ENCODE measurements around the gene TIGD3.

Gene TIGD3, protein sequence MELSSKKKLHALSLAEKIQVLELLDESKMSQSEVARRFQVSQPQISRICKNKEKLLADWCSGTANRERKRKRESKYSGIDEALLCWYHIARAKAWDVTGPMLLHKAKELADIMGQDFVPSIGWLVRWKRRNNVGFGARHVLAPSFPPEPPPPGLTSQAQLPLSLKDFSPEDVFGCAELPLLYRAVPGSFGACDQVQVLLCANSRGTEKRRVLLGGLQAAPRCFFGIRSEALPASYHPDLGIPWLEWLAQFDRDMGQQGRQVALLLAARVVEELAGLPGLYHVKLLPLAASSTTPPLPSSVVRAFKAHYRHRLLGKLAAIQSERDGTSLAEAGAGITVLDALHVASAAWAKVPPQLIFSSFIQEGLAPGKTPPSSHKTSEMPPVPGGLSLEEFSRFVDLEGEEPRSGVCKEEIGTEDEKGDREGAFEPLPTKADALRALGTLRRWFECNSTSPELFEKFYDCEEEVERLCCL

GRCh38 chr11:65354265-65355012, at the start of gene TIGD3:
Gene TIGD3 (plus strand): TSS chr11:65354751. CDS start chr11:65355809, 1,058 bp downstream.
- ATAC-seq (peak; percentile 97), DNase-seq (peak; percentile 96)
- Mint-ChIP-seq H3K4me3 (peak within 1 kb of the TSS; percentile 92 to 95), H3K27ac (peak within 1 kb of the TSS; percentile 1 to 92), H3K9me3 (no peaks in the 10 kb centered on the region), H3K4me1 (peaks cover 25% of the 10 kb centered on the region), H3K27me3 (peaks cover 6% of the 10 kb centered on the region)

DNA sequence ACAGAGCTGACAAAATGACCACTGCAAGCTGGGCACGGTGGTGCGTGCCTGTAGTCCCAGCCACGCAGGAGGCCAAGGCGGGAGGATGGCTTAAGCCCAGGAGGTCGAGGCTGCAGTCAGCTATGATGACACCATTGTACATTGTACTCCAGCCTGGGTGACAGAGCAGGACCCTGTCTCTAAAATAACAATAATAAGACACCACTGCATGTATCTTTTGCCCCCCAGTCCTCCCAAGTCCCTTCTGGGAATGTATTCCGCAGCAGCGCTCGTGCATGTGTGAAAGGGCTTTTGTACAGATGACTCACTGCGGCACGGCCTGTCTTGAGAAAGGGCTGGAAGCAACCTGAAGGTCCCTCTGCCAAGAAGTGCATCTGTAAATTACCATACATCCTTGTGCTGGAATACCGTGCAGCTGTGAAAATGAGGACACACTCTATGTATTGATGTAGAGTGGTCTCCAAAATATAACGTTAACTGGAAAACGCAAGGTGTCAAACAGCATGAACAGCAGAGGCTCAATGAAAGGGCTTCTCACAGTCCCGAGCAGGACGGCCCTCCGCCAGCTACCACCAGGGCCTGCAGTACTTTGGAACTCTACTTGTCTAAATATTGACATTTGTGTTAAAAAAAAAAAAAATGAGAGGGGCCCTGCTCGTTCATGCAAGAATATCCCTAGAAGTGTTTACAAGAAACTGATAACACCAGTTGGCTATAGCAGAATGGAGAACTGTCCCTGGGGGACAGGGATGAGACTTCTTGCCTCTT, 48.9 kb upstream of the TIGD3 start:
- H3K9me3 Mint-ChIP-seq = no peaks in the 10 kb centered on the region
- no peak for DNase-seq
- no peak overlapping the region for H3K4me3 Mint-ChIP-seq
- no peak overlapping the region for H3K27ac Mint-ChIP-seq
- no peak for ATAC-seq
- no peaks in the 10 kb centered on the region for H3K27me3 Mint-ChIP-seq
- H3K4me1 Mint-ChIP-seq = peaks cover 12% of the 10 kb centered on the region

GRCh38 chr11:65307298-65308229, 47.0 kb upstream of the TIGD3 start:
- Mint-ChIP-seq H3K4me1 (peaks cover 12% of the 10 kb centered on the region), H3K4me3 (no peak overlapping the region), H3K9me3 (no peaks in the 10 kb centered on the region), H3K27me3 (no peaks in the 10 kb centered on the region), H3K27ac (no peak overlapping the region)
- DNase-seq (no peak), ATAC-seq (no peak)

GRCh38 chr11:65308281-65308891, 46.2 kb upstream of the TIGD3 start:
- ATAC-seq = peak; percentile 31
- no peaks in the 10 kb centered on the region for H3K9me3 Mint-ChIP-seq
- H3K4me1 Mint-ChIP-seq = peaks cover 12% of the 10 kb centered on the region

DNA sequence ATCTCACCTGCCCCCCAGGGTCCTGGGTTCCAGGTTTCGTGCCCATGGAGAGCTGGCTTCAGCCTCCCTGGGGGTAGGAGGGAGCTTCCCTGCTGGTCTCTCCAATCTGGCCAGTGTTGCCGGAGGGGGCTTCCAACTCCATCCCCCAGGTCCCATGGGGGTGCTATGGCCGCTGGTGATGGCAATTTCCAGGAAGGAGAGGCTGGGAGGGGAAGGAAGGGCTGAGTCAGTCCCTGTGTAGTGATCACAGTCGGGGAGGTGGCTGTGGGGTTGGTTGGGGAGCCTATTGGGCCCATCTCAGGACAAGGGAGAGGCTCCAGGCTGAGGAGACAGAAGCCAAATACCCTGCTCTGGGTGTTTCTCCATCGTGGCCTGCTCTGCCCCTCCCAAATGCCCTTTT, 45.5 kb upstream of the TIGD3 start:
- no peak for DNase-seq
- peak overlapping the region in 1 of 2 donors; percentile 64 for H3K27ac Mint-ChIP-seq
- no peak for ATAC-seq
- no peaks in the 10 kb centered on the region for H3K9me3 Mint-ChIP-seq
- peaks cover 15% of the 10 kb centered on the region for H3K4me1 Mint-ChIP-seq
- H3K4me3 Mint-ChIP-seq = no peak overlapping the region
- H3K27me3 Mint-ChIP-seq = peaks cover 10% of the 10 kb centered on the region

More at GRCh38 chr11:65308281-65308891, 46.2 kb upstream of the TIGD3 start:
- DNase-seq = no peak
- peaks cover 3% of the 10 kb centered on the region for H3K27me3 Mint-ChIP-seq
- H3K27ac Mint-ChIP-seq = no peak overlapping the region
- H3K4me3 Mint-ChIP-seq = no peak overlapping the region

DNA sequence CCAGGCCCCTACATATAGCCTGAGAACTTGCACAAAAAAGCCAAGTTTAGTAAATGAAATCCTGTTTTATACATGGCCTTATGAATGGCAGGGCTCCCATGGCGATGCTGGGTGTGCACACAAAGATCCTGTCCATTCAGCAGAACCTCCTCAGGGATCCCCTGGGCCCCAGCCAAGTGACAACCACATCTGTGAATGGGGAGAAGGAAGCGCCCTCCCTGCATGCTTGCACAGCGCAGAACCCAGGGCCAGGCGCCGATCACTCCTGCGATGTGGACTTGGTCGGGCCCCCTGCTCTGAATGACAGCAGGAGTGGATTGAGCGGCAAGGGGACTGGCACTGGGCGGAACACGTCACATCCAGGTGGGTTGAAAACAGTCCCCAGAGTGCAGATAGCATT, 44.3 kb upstream of the TIGD3 start:
- ATAC-seq (no peak), DNase-seq (no peak)
- Mint-ChIP-seq H3K4me1 (peaks cover 20% of the 10 kb centered on the region), H3K9me3 (no peaks in the 10 kb centered on the region), H3K27ac (no peak overlapping the region), H3K27me3 (peaks cover 15% of the 10 kb centered on the region), H3K4me3 (no peak overlapping the region)

DNA sequence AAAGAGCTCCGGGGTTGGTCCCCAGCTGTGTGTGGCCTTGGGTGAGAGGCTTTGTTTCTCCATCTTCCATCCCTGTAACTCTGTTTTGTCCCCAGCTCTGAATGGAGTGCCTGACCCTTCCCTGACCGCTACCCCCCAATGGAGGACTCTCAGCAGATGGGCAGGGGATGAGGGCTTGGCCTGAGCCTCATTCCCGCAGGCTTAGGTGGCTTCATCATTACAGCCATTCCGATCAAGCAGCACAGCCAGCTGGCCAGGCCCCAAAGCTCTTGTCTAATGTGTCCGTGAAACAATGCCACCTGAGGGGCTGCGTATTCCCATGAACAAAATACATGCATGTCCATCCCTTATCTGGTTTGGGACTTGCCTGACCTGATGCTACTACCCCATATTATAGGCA, 43.8 kb upstream of the TIGD3 start:
- DNase-seq (no peak), ATAC-seq (no peak)
- peaks cover 17% of the 10 kb centered on the region for H3K27me3 Mint-ChIP-seq
- no peaks in the 10 kb centered on the region for H3K9me3 Mint-ChIP-seq
- H3K27ac Mint-ChIP-seq = no peak overlapping the region
- no peak overlapping the region for H3K4me3 Mint-ChIP-seq
- H3K4me1 Mint-ChIP-seq = peaks cover 23% of the 10 kb centered on the region

DNA sequence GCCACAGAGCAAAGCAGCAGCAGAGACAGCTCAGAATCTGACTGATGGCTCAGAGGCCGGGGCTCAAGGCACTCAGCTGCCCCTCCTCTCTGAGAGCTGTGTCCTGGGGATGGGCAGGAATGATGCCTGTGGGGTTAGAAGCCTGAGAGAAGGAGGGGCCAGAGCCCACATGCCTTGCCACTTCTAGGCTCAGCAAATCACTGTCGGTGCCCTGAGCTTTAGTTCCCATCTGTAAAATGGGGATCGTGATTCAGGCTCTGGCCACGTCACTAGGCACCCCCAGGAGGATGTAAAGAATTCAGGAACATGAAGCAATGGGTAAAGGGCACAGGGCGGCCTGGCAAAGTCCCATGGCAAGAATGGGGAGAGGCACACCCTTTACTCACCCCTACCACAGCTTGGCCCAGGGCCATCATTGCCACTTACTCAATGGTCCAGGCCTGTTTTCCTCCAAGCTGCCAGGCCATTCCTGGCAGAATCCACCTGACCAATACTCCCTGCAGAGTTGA, 43.3 kb upstream of the TIGD3 start:
- H3K9me3 Mint-ChIP-seq = no peaks in the 10 kb centered on the region
- H3K27me3 Mint-ChIP-seq = peaks cover 22% of the 10 kb centered on the region
- no peak for DNase-seq
- H3K4me1 Mint-ChIP-seq = peaks cover 28% of the 10 kb centered on the region
- no peak for ATAC-seq
- no peak overlapping the region for H3K4me3 Mint-ChIP-seq
- H3K27ac Mint-ChIP-seq = no peak overlapping the region

GRCh38 chr11:65314501-65315203, 39.9 kb upstream of the TIGD3 start, which contains the start of gene CDC42EP2:
Gene CDC42EP2 (plus strand): TSS chr11:65314866. CDS start chr11:65320899, 6,033 bp downstream.
- Mint-ChIP-seq H3K27ac (peak within 1 kb of the TSS in 1 of 2 donors; percentile 54), H3K27me3 (peaks cover 27% of the 10 kb centered on the region), H3K4me3 (peak within 1 kb of the TSS; percentile 82 to 84), H3K9me3 (no peaks in the 10 kb centered on the region), H3K4me1 (peaks cover 19% of the 10 kb centered on the region)
- ATAC-seq (peak; percentile 85), DNase-seq (peak; percentile 52 to 65)

- DNase-seq (peak; percentile 79 to 82), ATAC-seq (peak; percentile 78)
- peak overlapping the region; percentile 82 to 84 for H3K4me3 Mint-ChIP-seq
- peak overlapping the region in 1 of 2 donors; percentile 54 for H3K27ac Mint-ChIP-seq
- H3K27me3 Mint-ChIP-seq = peaks cover 27% of the 10 kb centered on the region
- H3K4me1 Mint-ChIP-seq = peaks cover 19% of the 10 kb centered on the region
- H3K9me3 Mint-ChIP-seq = no peaks in the 10 kb centered on the region
Measured at GRCh38 chr11:65315204-65315865, 39.2 kb upstream of the TIGD3 start.

GRCh38 chr11:65315866-65316226, 38.7 kb upstream of the TIGD3 start:
- Mint-ChIP-seq H3K4me1 (peaks cover 19% of the 10 kb centered on the region), H3K27me3 (peaks cover 27% of the 10 kb centered on the region), H3K9me3 (no peaks in the 10 kb centered on the region), H3K4me3 (peak overlapping the region; percentile 82 to 84), H3K27ac (peak overlapping the region in 1 of 2 donors; percentile 54)
- no peak for DNase-seq
- ATAC-seq = peak; percentile 8

DNA sequence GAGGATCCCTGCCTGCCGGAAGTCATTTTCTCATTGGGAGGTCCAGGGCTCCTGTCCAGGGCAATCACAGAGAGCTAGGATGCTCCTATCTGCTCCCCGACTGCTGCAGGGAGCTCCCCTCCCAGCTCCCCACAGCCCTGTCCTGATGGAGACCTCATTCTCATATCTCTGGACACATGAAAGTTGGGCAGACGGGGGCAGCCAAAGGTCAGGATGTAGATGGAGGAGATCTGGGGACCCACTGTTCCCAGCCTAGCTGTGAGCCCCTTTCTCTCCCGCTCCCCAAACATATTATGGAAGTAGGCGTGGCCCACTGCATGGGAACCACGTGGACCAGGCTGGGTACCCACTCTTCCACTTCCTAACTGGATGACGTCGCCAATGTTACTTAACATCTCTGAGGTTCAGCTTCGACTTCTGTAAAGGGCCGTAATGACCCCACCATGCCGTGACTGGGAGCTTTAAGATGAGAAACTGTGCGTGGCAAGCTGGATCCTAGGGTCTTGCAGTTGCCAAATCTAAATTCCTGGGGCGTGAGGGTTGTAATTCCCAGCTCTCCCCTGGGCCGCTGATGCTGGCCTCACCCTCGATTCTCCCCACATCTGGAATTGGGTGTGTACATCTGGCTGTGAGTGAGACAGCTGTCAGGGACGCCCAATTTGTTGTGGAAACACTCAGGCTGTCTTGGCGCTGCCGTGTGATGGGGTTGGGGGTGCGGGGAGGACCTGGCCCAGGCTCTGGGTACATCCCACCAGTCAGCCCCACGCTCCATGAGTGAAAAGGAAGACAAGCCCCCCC, 38.1 kb upstream of the TIGD3 start:
- H3K9me3 Mint-ChIP-seq = no peaks in the 10 kb centered on the region
- H3K27me3 Mint-ChIP-seq = peaks cover 27% of the 10 kb centered on the region
- H3K4me3 Mint-ChIP-seq = peak overlapping the region in 1 of 2 donors; percentile 84
- peak overlapping the region in 1 of 2 donors; percentile 66 for H3K27ac Mint-ChIP-seq
- peaks cover 19% of the 10 kb centered on the region for H3K4me1 Mint-ChIP-seq
- DNase-seq (no peak), ATAC-seq (no peak)

Measured in stimulated activated naive CD8-positive, alpha-beta T cell treated with anti-CD3 and anti-CD28 coated beads, Interleukin-15, amount 100 ng/mL, for 72 hours (primary cell).